GM12878 (cell line): ENCODE results near the gene ZFR. TPM values are rescaled to one million over a fixed set of nuclear protein-coding genes. Genes with fewer than 3 reads are reported as not detected.

Source experiments
- BCL11A ChIP-seq: IDR thresholded peaks from 2 replicates; pipeline ENCODE4 v1.6.1; 2011; ENCODE audit warnings: low read depth, low read length
- BRCA1 ChIP-seq: IDR thresholded peaks from 2 replicates; pipeline ENCODE4 v1.6.1; 2011; ENCODE audit warnings: low read depth, low read length, improper control_type of control experiment
- EZH2 ChIP-seq: IDR thresholded peaks from 2 replicates; pipeline ENCODE4 v1.6.1; 2012; ENCODE audit warnings: low read depth, mild to moderate bottlenecking, control low read depth, inconsistent platforms, low read length, borderline replicate concordance; ENCODE audit not compliant: control insufficient read depth
- FOS ChIP-seq: IDR thresholded peaks from 3 replicates; pipeline ENCODE4 v1.6.1; 2011; ENCODE audit warnings: borderline replicate concordance; ENCODE audit not compliant: insufficient read length; ENCODE audit errors: extremely low read depth
- HDAC2 ChIP-seq: fragments of 200-600 bp; sonication (generic); IDR thresholded peaks from 2 replicates; pipeline ENCODE4 v1.6.1; 2017
- MXI1 ChIP-seq: fragments of 150-350 bp; IDR thresholded peaks from 2 replicates; pipeline ENCODE4 v1.6.1; 2011; ENCODE audit warnings: low read depth, mild to moderate bottlenecking, inconsistent platforms, low read length, improper control_type of control experiment
- SIN3A ChIP-seq: IDR thresholded peaks from 2 replicates; pipeline ENCODE4 v1.6.1; 2012; ENCODE audit warnings: low read depth, low read length, improper control_type of control experiment
- TCF12 ChIP-seq: IDR thresholded peaks from 2 replicates; pipeline ENCODE4 v1.6.1; 2011; ENCODE audit warnings: low read depth, mild to moderate bottlenecking, low read length
- ZBTB11 ChIP-seq: fragments of 450-650 bp; formaldehyde crosslinking; IDR thresholded peaks from 2 replicates; pipeline ENCODE4 v1.5.0; 2022; ENCODE audit warnings: mild to moderate bottlenecking, missing genetic modification characterization
- ZNF592 ChIP-seq: fragments of 450-650 bp; IDR thresholded peaks from 2 replicates; pipeline ENCODE4 v1.6.1; 2017; ENCODE audit warnings: mild to moderate bottlenecking, moderate library complexity
- polyA plus RNA-seq, 11 experiments: library from polyadenylated mRNA; depleted of rRNA in 4 of 11; unstranded in 6 of 11; stranded (reverse) in 5 of 11; fragments of >200 nt; fragmentation: Nextera tagmentation in 4 of 11; fragmentation: Illumina TruSeq in 1 of 11; extraction: Ambion mirVana in 4 of 11; extraction: Trizol in 1 of 11; gene quantifications; 1 replicate in 1 of 11; 2 replicates in 10 of 11; pipeline versions ENCODE4 v1.2.1 to v1.2.3, GENCODE V29; 2011 to 2016; ENCODE audit warnings: inconsistent platforms in 2 of 11, missing spikeins in 2 of 11, low read depth in 1 of 11
- total RNA-seq, 4 experiments: library from RNA; depleted of rRNA in 3 of 4; stranded (reverse); fragments of >200 nt in 3 of 4; fragmentation: Illumina TruSeq in 1 of 4; extraction: Trizol in 1 of 4; gene quantifications; 2 replicates each; pipeline versions ENCODE4 v1.2.1 to v1.2.3, GENCODE V29; 2013 to 2021
- TF ChIP-seq, protein P1 (sequence below): IDR thresholded peaks from 2 replicates; pipeline ENCODE4 v1.6.1; 2012; ENCODE audit warnings: low read depth, low read length, improper control_type of control experiment

The ZFR gene
- total and polyA plus RNA-seq, 10 of the 15 experiments (the other 5 are each of a cell fraction or from before 2014, with no cell fraction given) = 33.7 to 90.6 (median 72.9) TPM

DNA sequence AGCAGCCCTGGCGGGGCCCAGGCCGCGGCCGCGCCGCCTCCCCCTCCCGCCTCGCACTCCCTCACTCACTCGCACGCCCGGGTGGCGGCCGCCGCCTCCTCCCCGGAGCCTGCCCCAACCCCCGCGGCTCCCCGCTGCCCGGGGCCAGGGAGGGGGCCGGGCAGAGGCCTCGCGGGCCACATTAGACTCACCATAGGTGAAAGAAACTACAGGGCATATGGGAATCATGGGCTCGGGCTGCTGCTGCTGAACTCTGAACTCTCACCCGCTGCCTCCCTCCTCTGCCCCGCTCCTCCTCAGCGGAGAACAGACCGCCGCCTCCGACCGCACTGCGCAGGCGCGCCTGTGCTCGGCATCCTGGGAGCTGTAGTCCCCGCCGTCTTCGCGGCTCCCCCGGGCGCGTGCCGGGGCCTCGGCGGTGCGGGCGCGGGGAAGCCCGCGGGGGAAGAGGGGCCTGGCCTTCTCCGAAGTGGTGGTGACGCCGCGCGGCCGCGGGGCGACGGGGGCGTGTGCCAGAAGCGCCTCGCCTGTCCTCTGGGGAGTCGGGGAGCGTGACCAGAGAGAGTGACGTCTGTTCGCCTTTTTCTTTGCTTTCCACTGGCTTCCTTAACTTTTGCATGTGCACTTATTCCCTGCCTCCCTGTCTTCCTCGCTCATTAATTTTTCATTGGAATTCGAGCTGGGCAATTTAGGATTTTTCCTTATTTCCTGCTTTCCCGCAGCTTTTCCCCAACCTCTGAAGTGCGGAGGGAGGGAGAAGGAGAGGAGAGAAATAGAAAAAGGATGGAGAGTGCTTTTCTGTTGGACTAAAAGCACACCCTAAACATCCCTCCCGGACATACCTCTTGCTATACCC is at the start of gene ZFR (continued):
- TF ChIP-seq, protein P1, sequence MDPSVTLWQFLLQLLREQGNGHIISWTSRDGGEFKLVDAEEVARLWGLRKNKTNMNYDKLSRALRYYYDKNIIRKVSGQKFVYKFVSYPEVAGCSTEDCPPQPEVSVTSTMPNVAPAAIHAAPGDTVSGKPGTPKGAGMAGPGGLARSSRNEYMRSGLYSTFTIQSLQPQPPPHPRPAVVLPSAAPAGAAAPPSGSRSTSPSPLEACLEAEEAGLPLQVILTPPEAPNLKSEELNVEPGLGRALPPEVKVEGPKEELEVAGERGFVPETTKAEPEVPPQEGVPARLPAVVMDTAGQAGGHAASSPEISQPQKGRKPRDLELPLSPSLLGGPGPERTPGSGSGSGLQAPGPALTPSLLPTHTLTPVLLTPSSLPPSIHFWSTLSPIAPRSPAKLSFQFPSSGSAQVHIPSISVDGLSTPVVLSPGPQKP = no peak
- TF ChIP-seq TCF12 (peak; percentile 45; the same call in 1 of the 2 replicates), ZNF592 (no peak), FOS (no peak), MXI1 (no peak; the same call in 1 of the 2 replicates), SIN3A (peak; percentile 54; the same call in 1 of the 2 replicates), BCL11A (no peak), ZBTB11 (CRISPR knock-in tag) (no peak), EZH2 (no peak), BRCA1 (no peak), HDAC2 (no peak)
